ENCODE measurements around the gene POLE.

The POLE gene

DNA sequence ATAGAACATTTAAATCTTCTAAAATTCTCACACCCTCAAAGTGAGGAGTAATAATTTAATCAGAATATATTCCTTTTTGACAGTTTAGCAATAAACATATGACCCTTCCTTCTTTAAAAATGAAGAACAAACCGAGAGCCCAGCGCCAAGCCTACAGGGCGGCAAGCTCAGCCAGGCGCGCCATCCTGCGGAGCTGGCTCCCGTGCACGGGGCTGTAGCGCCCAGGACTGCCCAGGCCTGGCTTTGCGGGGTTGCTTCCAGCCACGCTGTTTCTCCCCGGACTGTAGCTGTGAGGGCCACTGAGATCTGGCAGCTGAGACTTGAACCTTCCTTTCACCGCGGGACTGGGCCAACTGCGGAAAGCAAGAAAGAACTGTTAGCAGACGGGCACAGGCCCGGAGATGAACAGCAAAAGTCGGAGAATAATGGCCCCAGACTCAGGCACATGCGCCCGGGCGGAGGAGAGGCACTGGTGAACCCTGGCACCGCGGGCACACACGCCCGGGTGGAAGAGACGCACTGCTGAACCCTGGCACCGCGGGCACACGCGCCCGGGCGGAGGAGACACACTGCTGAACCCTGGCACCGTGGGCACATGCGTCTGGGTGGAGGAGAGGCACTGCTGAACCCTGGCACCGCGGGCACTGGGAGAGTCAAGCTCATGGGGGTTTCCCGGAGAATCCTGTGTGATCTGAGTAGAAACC, 40.1 kb upstream of the POLE start:
- no peak overlapping the region for H3K4me3 ChIP-seq (ENCODE audit: low read depth, low read length)
- no peak for TF ChIP-seq MYC (IDR thresholded peaks at IDR 0.05; ENCODE audit: low read depth, low read length)
- TF ChIP-seq, protein P1, sequence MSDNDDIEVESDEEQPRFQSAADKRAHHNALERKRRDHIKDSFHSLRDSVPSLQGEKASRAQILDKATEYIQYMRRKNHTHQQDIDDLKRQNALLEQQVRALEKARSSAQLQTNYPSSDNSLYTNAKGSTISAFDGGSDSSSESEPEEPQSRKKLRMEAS (IDR thresholded peaks at IDR 0.05; ENCODE audit: low read depth, low read length): no peak
- TF ChIP-seq, protein P2, sequence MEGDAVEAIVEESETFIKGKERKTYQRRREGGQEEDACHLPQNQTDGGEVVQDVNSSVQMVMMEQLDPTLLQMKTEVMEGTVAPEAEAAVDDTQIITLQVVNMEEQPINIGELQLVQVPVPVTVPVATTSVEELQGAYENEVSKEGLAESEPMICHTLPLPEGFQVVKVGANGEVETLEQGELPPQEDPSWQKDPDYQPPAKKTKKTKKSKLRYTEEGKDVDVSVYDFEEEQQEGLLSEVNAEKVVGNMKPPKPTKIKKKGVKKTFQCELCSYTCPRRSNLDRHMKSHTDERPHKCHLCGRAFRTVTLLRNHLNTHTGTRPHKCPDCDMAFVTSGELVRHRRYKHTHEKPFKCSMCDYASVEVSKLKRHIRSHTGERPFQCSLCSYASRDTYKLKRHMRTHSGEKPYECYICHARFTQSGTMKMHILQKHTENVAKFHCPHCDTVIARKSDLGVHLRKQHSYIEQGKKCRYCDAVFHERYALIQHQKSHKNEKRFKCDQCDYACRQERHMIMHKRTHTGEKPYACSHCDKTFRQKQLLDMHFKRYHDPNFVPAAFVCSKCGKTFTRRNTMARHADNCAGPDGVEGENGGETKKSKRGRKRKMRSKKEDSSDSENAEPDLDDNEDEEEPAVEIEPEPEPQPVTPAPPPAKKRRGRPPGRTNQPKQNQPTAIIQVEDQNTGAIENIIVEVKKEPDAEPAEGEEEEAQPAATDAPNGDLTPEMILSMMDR (IDR thresholded peaks at IDR 0.05; ENCODE audit: low read depth, low read length): no peak
- no peak for TF ChIP-seq POLR2A (IDR thresholded peaks at IDR 0.05; ENCODE audit: extremely low read depth, insufficient read length)
- no peak for DNase-seq (ENCODE audit: low read depth)

DNA sequence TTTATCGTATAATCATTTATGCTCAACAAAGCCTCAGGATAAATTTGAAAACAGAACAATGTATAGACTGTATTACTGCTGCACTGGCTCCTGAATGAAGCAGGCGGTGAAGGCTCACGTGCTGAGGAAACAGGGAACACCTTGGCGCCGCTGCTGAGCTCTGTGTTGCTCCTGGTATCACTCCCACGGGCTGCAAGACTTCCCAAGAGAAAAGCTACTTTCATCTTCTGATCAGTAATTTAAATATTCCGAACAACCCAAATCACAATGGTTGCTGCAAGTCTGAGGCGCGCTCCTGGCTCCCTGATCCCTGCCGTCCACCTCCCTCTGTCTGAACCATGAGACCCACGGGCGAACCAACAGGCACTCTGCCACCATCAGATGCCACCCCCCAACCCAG, 39.2 kb upstream of the POLE start:
- H3K4me3 ChIP-seq (ENCODE audit: low read depth, low read length): no peak overlapping the region
- DNase-seq (ENCODE audit: low read depth): no peak
- TF ChIP-seq POLR2A (IDR thresholded peaks at IDR 0.05; ENCODE audit: extremely low read depth, insufficient read length) (no peak), MYC (IDR thresholded peaks at IDR 0.05; ENCODE audit: low read depth, low read length) (no peak)
- TF ChIP-seq, protein P1 (IDR thresholded peaks at IDR 0.05; ENCODE audit: low read depth, low read length): no peak
- TF ChIP-seq, protein P2 (IDR thresholded peaks at IDR 0.05; ENCODE audit: low read depth, low read length): no peak

DNA sequence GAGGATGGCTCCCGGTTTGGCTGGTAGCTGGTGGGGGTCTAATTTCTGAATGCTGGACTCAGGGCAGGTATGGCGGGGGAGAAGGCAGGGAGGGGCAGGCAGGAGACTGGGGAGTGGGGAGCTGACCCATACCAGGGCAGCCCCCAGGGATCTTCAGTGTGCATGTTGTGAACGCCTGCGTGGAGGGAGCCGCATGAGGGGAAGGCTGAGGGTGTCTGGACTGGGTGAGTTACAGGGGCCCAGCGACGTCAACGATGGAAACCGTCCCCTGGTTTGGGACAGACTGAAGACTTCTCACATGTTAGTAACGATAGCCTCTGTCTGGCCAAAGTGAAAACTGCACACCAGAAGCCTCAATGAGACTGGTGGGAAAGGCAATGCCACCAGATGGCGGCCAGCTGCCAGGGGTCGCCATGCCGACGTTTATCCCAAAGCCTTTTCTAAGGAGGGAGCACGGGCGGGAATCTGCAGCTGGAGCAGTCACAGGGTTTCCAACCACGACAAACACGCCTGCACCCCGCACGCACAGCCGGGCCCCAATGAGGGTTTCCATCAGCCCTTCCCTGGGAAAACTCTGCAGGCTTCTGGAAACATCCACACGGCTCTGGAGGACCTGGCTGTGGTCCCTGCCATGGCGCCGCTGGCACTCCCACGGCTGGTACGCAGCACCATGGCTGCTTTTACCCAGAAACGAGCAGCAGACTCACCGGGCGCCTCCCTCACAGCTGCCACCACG, 37.5 kb upstream of the POLE start:
- TF ChIP-seq, protein P2 (IDR thresholded peaks at IDR 0.05; ENCODE audit: low read depth, low read length): no peak
- no peak overlapping the region for H3K4me3 ChIP-seq (ENCODE audit: low read depth, low read length)
- DNase-seq (ENCODE audit: low read depth): no peak

GRCh38 chr12:132723764-132724140, 36.6 kb upstream of the POLE start:
- H3K4me3 ChIP-seq (ENCODE audit: low read depth, low read length): no peak overlapping the region
- no peak for TF ChIP-seq MYC (IDR thresholded peaks at IDR 0.05; ENCODE audit: low read depth, low read length)
- TF ChIP-seq, protein P1 (IDR thresholded peaks at IDR 0.05; ENCODE audit: low read depth, low read length): no peak
- TF ChIP-seq, protein P2 (IDR thresholded peaks at IDR 0.05; ENCODE audit: low read depth, low read length): no peak
- TF ChIP-seq POLR2A (IDR thresholded peaks at IDR 0.05; ENCODE audit: extremely low read depth, insufficient read length): no peak
- DNase-seq (ENCODE audit: low read depth): no peak

GRCh38 chr12:132723015-132723763, 36.0 kb upstream of the POLE start:
- no peak overlapping the region for H3K4me3 ChIP-seq (ENCODE audit: low read depth, low read length)
- DNase-seq (ENCODE audit: low read depth): no peak
- TF ChIP-seq, protein P2 (IDR thresholded peaks at IDR 0.05; ENCODE audit: low read depth, low read length): no peak
- TF ChIP-seq MYC (IDR thresholded peaks at IDR 0.05; ENCODE audit: low read depth, low read length): no peak
- TF ChIP-seq, protein P1 (IDR thresholded peaks at IDR 0.05; ENCODE audit: low read depth, low read length): no peak
- TF ChIP-seq POLR2A (IDR thresholded peaks at IDR 0.05; ENCODE audit: extremely low read depth, insufficient read length): no peak
